ENCODE data around the gene TBX2. TPM values are rescaled to one million over a fixed set of nuclear protein-coding genes. Genes with fewer than 3 reads are reported as not detected.

TBX2 gene
- total and polyA plus RNA-seq, 10 of the 15 experiments (the other 5 are each of a cell fraction or from before 2014, with no cell fraction given) = 0.13 TPM; not detected in 9

- ChIA-PET RAD21 (ENCODE audit: unreplicated experiment) (no interaction called here), CTCF (no interaction called here)
- in situ Hi-C loops (cut with MboI) = no loop called here
Measured at GRCh38 chr17:61456061-61456681, 56.5 kb downstream of the TBX2 start.

More at GRCh38 chr17:61456061-61456681, 56.5 kb downstream of the TBX2 start:
- intact Hi-C loops (cut with micrococcal nuclease; ENCODE audit: unreplicated experiment) = no loop called here
- no peak for ATAC-seq
- TF ChIP-seq IKZF1 (conservative IDR thresholded peaks at IDR 0.05) (no peak), MYB (IDR thresholded peaks at IDR 0.05; ENCODE audit: borderline replicate concordance, low read depth, low read length) (no peak), SUZ12 (IDR thresholded peaks at IDR 0.05; ENCODE audit: unreplicated experiment) (no peak), RELA (IDR thresholded peaks at IDR 0.05; ENCODE audit: borderline replicate concordance, partially characterized antibody) (no peak), BCLAF1 (IDR thresholded peaks at IDR 0.05) (no peak), ZBTB4 (CRISPR knock-in tag; IDR thresholded peaks at IDR 0.05) (no peak), MEF2B (IDR thresholded peaks at IDR 0.05; ENCODE audit: partially characterized antibody, poor library complexity, severe bottlenecking) (no peak), HDAC6 (IDR thresholded peaks at IDR 0.05; ENCODE audit: unreplicated experiment) (no peak), NFIC (IDR thresholded peaks at IDR 0.05; ENCODE audit: low read depth, low read length) (no peak), PAX5 (IDR thresholded peaks at IDR 0.05; ENCODE audit: borderline replicate concordance, low read depth, low read length) (no peak), SREBF1 (IDR thresholded peaks at IDR 0.05; ENCODE audit: low read length) (no peak), CEBPB (IDR thresholded peaks at IDR 0.05; ENCODE audit: borderline replicate concordance in 1 of 2, low read depth in 2 of 2, low read length in 2 of 2) (no peak), BHLHE40 (IDR thresholded peaks at IDR 0.05; ENCODE audit: borderline replicate concordance in 1 of 2, low read depth in 2 of 2, low read length in 1 of 2) (no peak), REST (IDR thresholded peaks at IDR 0.05; ENCODE audit: low read depth, low read length) (no peak)
- SMC1A ChIA-PET (ENCODE audit: uncharacterized antibody, unreplicated experiment) = no interaction called here
- DNase-seq (ENCODE audit: low read depth, low spot score) = no peak
- no peaks in the 10 kb centered on the region for H3K79me2 ChIP-seq (ENCODE audit: control insufficient read depth, insufficient read depth, low read length)
- H4K20me1 ChIP-seq (ENCODE audit: control insufficient read depth, insufficient read depth) = no peaks in the 10 kb centered on the region
- H3K9ac ChIP-seq (ENCODE audit: control insufficient read depth, insufficient read depth, low read length) = no peak overlapping the region
- H3K9me3 ChIP-seq (replicated peaks; ENCODE audit: control insufficient read depth, insufficient read depth, low read length) = no peaks in the 10 kb centered on the region
- H2AFZ ChIP-seq (ENCODE audit: control insufficient read depth, low read depth, low read length) = no peak overlapping the region
- H3K27ac ChIP-seq (ENCODE audit: control insufficient read depth, insufficient read depth) = no peak overlapping the region
- no peaks in the 10 kb centered on the region for H3K4me1 ChIP-seq (ENCODE audit: control insufficient read depth, insufficient read depth, low read length)
- H3K4me2 ChIP-seq (ENCODE audit: control insufficient read depth, insufficient read depth) = no peak overlapping the region
- H3K27me3 ChIP-seq (replicated peaks in 1 of 2; ENCODE audit: control insufficient read depth in 2 of 2, insufficient read depth in 2 of 2, low read length in 1 of 2) = peaks cover 36 to 51% of the 10 kb centered on the region in 2 experiments
- POLR2A ChIA-PET = no interaction called here
- no TSS peak for BruUV-seq (replicated peaks)
- FAIRE-seq = no peak
- WGBS (ENCODE audit: insufficient coverage, insufficient replicate concordance, low lambda C conversion rate, missing lambda C conversion rate) = 53% methylated on average over 43 of the region's 47 CpGs
- no peak overlapping the region for H3K4me3 ChIP-seq
- no peaks in the 10 kb centered on the region for H3K36me3 ChIP-seq (ENCODE audit: control insufficient read depth in 2 of 2, insufficient read depth in 2 of 2, low read length in 1 of 2)
